Left hindlimb (tissue), 1 donor: ENCODE results near the gene RANBP9.
A peak's percentile ranks its signal among the peaks of the same experiment; 100 is the strongest.

Experiments used
- DNase-seq: peaks from one replicate; pipeline ENCODE4 v3.0.0-alpha.2; 2018

The RANBP9 gene

DNA sequence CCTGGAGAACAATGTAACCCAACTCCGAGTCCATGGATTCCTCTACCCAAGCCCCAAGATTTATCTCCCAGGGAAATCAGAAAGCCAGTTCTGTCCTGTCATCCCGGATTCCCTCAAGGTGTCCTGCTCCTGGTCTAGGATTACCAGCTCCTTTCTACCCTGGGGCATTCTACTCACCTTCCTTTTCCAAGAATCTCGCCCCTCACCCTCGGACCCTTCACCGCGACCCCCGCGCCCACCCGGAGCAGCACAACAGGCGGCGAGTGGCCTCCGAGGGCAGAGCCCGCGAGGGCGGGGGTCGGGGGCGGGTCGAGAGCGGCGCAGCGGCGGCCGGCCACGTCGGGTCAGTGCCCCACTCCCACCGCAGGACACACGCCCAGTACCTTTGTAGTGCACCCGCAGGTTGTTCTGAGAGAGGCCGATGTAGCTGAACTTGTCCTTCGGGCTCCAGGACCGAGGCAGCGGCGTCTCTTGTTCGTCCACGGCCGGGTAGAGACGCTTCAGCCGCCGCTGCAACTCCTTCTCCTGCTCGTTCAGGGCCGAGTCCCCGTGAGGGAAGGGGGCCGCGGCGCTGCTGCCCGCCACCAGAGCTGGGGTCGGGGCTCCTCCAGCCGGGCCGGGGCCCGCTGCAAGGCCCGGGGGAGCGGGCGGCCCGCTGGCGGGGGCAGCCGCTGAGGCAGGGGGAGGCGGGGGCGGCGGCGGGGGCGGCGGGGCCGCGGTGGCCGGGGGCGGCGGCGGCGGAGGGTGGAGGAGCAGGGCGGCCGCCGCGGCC lies 897 bp downstream of the RANBP9 start:
- peak; percentile 73 for DNase-seq

DNA sequence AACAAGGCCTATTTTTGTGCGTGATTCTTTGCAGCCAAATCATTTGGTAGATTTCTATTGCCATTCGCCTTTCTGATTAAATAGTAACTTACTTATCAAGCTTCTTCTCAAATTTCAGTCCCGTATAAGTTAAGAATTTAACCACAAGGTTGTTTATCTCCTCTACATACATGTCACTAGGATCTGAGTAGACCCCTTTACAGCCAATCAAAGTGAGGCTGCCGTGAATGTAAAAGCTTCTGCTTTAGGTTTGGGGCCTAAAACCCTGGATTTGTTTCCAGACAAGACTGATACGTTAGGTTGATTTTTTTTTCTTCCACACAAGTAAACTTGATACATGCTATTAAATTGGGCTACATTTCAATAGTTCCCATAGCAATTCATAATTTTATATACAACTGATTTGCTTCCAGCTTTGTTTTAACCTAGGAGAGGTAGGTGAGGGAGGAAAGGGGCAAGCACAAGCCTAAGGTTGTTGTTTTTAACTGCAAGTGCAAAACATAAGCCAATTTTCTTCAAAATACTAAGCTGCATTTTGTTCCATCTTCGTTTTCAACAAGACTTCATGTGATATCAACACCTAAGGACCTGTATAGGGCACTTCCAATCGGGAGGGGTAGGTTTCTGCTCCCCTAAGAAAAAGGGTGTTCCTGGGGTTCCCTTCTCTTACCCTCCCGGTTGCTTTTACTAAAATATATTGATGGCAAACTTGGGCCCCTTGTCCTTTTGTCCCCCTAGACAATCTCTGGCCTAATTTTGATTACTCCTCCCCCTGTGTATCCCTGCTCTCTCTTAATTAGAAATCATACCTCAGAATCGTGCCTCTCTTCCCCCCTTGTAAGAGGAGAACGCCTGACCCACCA lies 1.7 kb downstream of the RANBP9 start:
- no peak for DNase-seq

DNA sequence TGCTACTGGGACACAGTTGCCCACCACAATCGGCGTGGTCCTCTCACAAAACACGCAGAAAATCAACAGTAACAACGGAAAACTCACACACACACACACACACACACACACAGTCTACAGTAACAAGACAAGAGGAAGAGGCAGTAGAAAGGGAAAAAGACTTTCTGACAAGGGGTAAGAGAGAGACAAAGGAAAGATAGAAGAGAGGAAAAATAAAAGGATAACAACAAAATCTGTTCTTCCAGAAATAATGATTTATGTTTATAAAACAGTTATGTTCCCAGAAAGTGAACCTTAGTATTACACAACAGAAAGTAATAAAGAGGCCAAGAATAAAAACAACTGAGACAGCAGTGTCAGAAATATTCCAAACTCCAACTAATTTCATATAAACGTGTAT lies 2.9 kb downstream of the RANBP9 start:
- no peak for DNase-seq

DNA sequence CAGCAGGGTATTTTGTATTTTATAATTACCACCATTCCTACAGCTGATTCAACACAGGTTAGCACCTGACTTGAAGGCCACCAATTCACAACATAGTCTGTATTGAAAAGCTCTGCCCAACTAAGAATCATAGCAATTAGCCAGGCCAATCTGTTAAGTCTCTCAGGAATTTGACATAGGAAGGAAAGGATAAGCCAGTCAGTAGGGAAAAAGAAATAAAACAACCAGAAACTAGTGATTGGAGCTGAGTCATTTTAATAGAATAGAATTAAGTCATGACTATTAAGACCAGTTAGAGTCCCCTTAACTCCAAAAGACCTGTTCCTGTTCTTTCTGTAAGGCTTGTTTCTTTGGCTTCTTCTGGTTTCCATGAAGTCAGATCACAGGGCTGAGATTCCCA lies 8.1 kb downstream of the RANBP9 start:
- no peak for DNase-seq

DNA sequence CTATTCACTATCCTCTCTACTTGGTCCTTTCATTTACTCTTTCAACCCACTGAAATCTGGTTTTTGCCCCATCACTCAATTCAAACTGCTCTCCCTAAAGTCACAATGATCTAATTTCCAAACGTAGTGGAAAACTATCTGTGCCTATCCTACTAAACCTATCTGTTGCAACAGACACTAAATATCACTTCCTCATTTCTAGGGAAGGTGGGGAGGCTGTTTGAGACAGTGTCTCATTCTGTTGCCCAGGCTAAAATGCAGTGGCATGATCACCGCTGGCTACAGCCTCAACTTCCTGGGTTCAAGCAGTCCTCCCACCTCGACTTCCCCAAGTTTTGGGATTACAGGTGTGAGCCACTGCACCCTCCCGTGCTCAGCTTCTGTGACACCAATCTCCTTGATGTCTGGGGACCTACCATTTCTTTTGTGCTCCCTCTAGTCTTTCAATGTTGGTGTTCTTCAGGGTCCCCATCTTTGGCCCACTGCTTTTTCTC lies 8.8 kb downstream of the RANBP9 start:
- DNase-seq, result no peak

DNA sequence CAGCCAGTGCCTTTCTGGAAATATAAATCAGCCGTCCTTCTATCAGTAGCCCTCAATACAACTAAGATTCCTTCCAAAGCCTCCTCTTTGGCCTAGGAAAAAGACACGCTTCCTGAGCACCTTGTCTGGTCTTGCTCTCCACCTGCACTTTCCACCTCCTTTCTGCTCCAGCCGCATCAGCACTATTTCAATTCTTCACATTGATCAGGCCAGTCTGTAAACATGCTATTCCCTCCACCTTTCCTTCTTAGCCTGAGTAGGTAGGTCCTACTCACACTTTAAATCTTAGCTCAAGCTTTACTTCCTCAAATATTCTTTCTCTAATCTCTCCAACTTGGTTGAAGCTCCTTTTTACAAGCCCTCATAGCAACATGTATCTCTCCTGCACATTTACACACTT lies 11.4 kb downstream of the RANBP9 start:
- DNase-seq, result no peak

DNA sequence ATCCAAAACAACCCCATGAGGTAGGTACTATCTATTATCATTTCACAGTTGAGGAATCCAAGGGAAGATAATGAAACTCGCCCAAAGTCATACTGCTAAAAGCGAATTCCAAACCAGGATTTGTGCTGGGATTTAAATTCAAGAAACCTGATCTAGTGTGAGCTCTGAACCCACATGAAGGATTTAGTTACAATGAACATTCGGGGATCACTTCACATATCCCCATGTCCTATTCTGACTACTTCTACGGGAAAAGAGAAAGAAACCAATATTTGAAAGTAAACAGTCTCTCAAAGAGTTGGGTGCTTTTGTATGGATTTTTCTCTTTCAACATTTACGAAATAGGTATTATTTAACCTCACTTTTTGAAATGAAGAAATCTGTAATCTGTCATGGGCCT lies 12.9 kb downstream of the RANBP9 start:
- no peak for DNase-seq

DNA sequence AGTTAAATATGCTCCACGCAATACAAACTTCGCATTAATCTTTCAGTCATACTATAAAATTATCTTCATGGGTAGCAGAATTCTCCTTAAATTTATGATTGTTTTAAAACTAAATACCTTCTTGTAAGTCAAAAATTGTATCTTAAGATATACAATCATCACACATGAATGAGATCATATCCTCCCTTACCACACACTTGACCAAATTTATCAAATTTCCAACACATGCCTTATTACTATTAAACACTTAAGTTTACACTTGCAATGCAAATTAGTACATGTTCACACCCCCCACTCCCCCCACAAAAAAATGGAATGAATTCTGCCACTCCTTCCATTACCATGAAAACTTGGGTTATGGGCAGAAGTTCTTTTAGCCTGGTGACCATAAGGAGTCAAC lies 13.8 kb downstream of the RANBP9 start:
- no peak for DNase-seq

DNA sequence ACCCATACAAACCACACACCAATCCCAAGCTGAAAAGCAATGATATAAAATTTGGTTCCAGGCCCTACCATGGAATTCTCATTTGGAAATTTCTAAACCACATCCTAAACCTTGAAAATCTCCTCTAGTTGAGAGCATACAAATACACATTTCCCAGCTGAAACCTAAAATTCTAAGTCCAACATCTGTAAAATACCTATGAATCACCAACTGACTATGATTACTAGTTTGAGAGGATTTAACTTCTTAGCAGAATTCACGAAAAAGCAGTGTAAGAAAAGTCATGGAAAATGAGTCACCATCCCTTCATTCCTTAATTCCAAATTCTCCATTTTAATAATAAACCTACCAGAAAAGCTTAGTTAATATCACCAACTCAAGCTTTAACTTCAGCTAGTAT lies 15.4 kb downstream of the RANBP9 start:
- DNase-seq, result no peak

DNA sequence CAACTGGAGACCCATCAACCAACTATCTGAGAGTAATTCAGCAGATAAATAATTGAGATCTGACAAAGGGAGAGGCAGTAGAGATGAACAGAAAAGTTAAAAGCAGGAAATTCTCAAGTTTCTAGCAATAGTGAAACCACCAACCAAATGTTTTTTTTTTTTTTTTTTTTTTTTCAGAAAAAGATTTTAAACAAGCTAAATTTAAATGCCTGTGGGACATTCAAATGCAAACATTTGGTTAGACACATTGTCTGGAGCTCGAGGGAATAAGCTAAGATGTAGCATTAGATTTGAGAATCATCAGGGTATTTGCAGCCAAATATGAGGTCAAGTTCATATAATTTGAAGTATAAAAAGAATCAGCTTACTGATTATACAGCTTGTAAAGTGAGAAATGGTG lies 16.4 kb downstream of the RANBP9 start:
- DNase-seq, result no peak

DNA sequence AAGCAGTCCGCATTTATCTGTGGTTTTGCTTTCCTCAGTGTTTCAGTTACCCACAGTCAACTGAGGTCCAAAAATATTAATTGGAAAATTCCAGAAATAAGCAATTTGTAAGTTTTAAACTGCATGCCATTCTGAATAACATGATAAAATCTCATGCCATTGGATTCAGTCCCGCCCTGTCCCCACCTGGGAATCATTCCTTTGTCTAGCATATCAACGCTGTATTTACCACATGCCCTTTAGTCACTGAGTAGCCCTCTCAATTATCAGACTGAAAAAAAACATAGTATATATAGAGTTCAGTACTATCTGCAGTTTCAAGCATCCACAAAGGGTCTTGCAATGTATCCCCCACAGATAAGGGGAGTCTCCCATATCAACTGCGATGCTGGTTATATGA lies 17.1 kb downstream of the RANBP9 start:
- DNase-seq, result no peak

DNA sequence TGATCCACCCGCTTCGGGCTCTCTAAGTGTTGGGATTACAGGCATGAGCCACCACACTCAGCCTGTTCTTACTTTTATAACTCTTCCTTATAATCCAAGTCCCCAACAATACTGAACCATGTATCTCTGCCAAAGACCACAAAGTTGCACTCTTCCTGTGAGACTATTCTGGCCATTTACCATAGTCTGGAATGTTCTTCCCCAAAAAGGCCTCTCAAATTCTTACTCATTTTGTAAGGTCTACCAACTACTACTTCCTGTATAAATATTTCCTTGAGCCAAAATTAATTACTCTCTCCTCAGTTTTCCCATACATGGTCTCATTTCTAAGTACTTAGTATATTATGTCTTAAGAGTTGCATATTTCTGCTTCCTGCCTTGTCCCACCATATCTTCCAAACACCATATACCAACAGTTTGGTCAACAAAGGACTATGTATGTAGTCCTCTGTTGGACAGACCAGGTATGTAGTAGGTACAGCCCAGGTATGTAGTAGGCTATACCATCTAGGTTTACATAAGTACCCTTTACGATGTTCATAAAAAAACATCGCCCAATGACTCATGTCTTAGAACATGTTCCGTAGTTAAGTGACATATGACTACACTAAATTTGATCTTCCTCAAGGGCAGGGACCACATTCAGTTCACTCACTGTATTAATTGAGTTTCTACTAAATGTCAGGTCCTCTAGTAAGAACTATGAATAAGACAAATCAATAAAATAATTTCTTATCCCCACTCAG lies 22.0 kb downstream of the RANBP9 start:
- DNase-seq, result no peak

DNA sequence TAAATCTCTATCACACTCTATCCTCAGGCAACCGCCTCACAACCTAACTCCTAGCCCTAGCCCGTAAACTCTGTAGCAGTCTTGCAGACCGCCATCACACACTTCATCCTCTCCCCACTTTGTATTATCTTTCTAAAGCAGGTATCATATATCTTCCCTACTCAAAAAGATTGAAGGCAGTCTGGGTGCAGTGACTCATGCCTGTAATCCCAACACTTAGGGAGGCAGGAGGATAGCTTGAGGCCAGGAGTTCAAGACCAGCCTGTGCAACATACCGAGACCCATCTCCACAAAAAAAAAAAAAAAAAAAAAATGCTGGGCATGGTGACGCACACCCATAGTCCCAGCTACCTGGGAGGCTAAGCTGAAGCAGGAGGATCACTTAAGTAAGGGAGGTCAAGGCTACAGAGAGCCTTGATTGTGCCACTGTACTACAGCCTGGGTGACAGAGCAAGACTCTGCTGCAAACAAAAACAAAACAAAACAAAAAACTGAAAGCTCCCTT lies 22.9 kb downstream of the RANBP9 start:
- DNase-seq, result no peak

DNA sequence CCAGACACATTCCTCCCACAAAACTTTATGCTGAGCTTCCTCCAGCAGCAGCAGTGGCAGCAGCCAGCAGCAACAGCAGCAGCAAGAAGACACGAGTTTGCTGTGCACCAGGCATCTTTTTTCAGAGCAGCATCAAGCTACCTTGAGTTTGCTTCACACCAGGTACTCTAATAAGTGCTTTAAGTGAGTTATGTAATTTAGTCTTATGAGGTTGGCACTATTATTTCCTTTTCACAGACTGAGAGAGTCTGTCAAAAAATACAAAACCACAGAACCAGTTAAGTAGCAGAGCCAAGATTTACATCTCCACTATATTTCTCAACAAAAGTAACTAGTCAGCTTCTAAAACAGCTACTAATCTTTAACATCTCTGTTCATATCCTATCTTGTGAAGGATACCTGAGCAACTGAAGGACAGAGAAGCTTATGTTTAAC lies 23.7 kb downstream of the RANBP9 start:
- DNase-seq, result no peak

DNA sequence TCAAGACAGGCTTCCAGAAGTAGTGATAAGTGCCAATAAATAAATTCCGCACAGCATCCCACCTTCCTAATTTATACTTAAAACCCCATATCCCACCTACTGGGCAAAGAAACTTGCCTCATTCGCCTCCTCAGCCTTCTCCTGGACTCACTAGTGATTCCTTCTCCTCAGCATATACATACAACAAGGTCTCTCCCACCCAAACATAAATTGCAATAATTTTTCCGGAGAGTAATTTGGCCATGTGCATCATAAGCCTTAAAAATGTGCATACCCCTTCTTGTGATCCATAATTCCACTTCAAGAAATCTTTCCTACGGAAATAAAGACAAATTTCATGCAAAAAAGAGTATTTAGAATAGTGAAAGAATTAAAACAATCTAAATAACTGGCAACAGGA lies 26.8 kb downstream of the RANBP9 start:
- no peak for DNase-seq

DNA sequence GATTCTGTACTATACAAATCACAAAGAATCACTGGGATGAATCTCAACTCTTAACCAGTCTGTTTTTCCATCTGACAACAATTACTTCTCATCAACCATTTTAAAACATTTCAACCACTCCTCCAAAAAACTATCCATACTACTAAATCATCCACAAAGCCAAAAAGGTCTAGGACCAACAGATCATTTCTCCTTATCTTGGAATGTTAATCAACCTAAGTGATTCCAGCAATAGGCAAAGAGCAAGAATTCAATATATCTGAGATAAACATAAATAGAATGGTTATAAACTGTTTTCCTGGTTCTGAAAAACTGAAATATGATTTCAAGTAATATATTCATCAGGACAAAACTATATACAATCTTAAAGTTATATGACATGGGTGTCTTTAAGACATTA lies 28.6 kb downstream of the RANBP9 start:
- DNase-seq, result no peak

DNA sequence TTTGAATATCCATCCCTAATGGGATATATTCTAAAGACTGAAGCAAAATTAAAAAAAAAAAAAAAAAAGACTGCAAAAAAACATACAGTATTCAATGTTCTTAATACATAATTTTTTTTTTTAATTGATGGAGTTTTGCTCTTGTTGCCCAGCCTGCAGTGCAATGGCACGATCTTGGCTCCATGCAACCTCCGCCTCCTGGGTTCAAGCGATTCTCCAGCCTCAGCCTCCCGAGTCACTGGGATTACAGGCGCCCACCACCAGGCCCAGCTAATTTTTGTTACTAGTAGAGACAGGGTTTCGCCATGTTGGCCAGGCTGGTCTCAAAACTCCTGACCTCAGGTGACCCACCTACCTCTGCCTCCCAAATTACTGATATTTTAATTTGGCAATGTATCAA lies 29.3 kb downstream of the RANBP9 start:
- DNase-seq, result no peak

DNA sequence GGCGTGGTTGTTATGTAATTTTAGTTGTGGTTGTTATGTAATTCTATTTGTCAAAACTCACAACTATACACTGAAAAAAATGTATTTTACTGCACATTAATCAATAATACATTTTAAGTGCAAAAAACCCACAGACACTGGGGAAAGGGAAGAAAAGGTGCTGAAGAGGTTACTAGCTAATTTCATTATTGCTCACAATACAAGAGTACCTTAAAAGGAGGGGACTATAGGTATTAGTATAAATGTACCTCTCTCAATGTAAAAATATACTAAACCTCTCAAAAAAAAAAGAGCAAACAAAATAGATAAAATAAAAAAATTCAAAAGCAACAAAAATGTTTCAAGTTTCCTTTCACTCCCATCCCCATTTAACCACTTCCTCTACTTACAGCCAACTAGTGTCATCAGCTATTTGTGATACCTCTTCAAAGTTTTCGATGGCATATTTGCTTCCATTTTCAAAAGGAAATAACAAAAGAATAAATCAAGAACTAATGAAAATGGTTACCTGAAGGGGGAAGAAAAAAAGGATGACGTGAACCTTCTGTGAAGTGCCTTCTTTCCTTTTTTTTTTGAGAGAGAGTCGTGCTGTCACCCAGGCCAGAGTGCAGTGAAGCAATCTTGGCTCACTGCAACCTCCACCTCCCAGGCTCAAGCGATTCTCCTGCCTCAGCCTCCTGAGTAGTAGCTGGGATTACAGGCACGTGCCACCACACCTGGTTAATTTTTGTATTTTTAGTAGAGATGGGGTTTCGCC lies 30.2 kb downstream of the RANBP9 start:
- DNase-seq, result no peak

DNA sequence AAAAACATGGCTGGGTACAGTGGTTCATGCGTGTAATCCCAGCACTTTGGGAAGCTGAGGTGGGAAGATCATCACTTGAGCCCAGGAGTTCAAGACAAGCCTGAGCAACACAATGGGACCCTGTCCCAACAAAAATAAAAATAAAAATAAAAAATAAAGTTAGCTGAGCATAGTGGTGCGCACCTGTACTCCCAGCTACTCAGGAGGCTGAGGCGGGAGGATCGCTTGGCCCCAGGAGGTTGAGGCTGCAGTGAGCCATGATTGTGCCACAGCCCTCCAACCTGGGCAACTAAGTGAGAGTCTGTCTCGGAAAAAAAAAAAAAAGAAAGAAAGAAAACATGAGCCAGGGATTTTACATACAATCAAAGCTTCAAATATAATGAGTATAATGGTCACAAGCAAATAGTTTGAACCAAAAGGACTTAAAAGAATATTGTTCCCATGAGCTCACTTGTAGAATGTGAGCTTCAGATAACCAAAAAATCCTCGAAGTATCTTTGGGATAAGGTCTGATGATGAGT lies 31.1 kb downstream of the RANBP9 start:
- no peak for DNase-seq

DNA sequence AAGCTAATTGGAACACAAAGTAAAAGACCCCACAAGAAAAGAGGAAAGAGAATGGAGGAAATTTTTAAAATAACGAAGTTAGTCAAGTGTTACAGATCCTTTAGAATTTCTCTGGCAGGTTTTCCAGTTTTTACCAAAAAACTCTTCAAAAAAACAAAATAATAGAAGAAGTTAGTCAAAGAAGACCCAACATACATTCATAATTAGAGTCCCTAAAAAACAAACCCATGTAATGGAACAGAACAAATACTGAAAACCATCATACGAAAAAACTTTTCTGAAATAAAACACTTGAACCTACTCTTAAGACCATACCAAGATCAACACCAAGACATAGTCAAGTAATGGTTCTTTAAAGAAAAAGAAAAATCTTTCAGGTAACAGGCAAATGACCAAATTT lies 31.6 kb downstream of the RANBP9 start:
- no peak for DNase-seq

DNA sequence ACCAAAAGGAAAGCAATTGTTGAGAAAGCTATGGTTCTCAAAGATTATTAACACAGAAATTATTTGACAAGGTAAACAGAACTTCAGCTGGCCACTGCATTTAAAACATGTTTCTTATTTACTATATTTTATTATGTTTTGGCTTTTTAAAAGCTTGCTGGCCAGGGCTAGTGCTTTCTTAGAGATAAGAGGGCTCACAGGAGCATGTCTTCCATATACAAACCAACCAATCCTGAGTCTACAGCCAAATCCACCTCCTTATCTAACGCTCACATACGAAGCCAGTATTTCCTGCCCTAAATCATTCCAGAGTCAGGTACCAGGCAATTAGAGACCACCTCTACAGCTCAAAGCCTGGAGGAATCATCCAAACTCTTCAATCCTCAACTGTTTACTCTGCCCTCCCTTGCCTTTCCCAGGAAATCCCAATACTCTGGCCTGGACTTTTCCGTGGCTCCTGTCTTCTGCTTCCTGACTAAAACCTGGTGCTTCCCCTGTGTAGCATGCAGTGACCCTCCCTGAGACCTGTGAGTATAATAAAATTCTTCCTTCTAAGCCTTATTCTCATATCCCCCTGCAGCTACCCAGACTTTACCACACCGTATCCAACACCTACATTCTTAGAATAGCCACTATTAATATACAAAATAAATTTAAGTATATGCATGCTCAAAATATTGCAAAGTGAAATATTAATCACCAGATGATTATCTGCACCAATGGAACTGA lies 33.2 kb downstream of the RANBP9 start:
- no peak for DNase-seq

DNA sequence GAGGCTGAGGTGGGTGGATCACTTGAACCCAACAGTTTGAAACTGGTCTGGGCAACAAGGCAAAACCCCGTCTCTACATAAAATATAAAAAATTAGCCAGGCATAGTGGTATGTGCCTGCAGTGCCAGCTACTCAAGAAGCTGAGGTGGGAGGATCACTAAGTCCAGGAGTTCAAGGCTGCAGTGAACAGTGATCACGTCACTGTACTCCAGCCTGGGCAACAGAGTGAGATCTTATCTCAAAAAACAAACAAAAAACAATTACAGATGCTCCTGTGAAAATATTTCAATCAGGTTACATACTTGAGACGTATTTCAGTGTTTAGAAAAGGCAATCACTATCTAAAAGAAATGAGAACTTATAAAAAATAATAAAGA lies 33.8 kb downstream of the RANBP9 start:
- DNase-seq, result no peak
